ENCODE results near the gene S100A14. TPM values are rescaled to one million over a fixed set of nuclear protein-coding genes. Genes with fewer than 3 reads are reported as not detected.
A peak's percentile ranks its signal among the peaks of the same experiment; 100 is the strongest.

The S100A14 gene
- total RNA-seq, 3 donors from 2014 or later, result 122 to 361 (median 325) TPM

GRCh38 chr1:153627715-153628626, 11.8 kb upstream of the S100A14 start, which contains the start of gene S100A1:
Gene S100A1 (plus strand): TSS chr1:153628434. CDS start chr1:153630522, 2,088 bp downstream.
- Histone ChIP-seq H3K4me3 (peak within 1 kb of the TSS; percentile 17), H3K9me3 (no peaks in the 10 kb centered on the region), H3K36me3 (ENCODE audit: low read depth) (no peaks in the 10 kb centered on the region), H3K4me1 (ENCODE audit: low read depth) (peaks cover 17% of the 10 kb centered on the region)
- ATAC-seq (peak; percentile 4), DNase-seq (peak in 2 of 3 donors; percentile 56 to 71)
- no peak for TF ChIP-seq CTCF (IDR thresholded peaks at IDR 0.05)
- intact Hi-C loops (cut with DNase I, micrococcal nuclease), result no loop called here

- Histone ChIP-seq H3K4me1 (ENCODE audit: low read depth) (peaks cover 16% of the 10 kb centered on the region), H3K9me3 (no peaks in the 10 kb centered on the region), H3K4me3 (peak within 1 kb of the TSS; percentile 17), H3K36me3 (ENCODE audit: low read depth) (no peaks in the 10 kb centered on the region)
- intact Hi-C loops (cut with DNase I, micrococcal nuclease), result no loop called here
- DNase-seq (peak; percentile 75 to 88 (median 86)), ATAC-seq (peak; percentile 84)
- peak; percentile 69 for TF ChIP-seq CTCF (IDR thresholded peaks at IDR 0.05)
Observed at GRCh38 chr1:153626904-153627714, 11.0 kb upstream of the S100A14 start, which contains the start of gene S100A13. Gene S100A13 (minus strand): TSS chr1:153627505. CDS start chr1:153626472, 1,033 bp downstream.

GRCh38 chr1:153626477-153626903, 10.4 kb upstream of the S100A14 start:
- DNase-seq (no peak), ATAC-seq (no peak)
- no peaks in the 10 kb centered on the region for H3K9me3 ChIP-seq
- intact Hi-C loops (cut with DNase I, micrococcal nuclease), result no loop called here
- peak overlapping the region; percentile 17 for H3K4me3 ChIP-seq
- H3K4me1 ChIP-seq (ENCODE audit: low read depth), result peaks cover 16% of the 10 kb centered on the region
- H3K36me3 ChIP-seq (ENCODE audit: low read depth), result no peaks in the 10 kb centered on the region
- TF ChIP-seq CTCF (IDR thresholded peaks at IDR 0.05), result no peak

- TF ChIP-seq CTCF (IDR thresholded peaks at IDR 0.05), result no peak
- ATAC-seq, result no peak
- DNase-seq, result peak in 1 of 3 donors; percentile 19
- Histone ChIP-seq H3K4me1 (ENCODE audit: low read depth) (peaks cover 8% of the 10 kb centered on the region), H3K4me3 (no peak overlapping the region), H3K9me3 (no peaks in the 10 kb centered on the region), H3K36me3 (ENCODE audit: low read depth) (no peaks in the 10 kb centered on the region)
- intact Hi-C loops (cut with DNase I, micrococcal nuclease), result no loop called here
Observed at GRCh38 chr1:153624965-153625611, 9.0 kb upstream of the S100A14 start.

GRCh38 chr1:153623101-153623500, 7.0 kb upstream of the S100A14 start:
- intact Hi-C loops (cut with DNase I, micrococcal nuclease), result no loop called here
- DNase-seq, result no peak
- Histone ChIP-seq H3K9me3 (no peaks in the 10 kb centered on the region), H3K4me3 (no peak overlapping the region), H3K4me1 (ENCODE audit: low read depth) (peaks cover 8% of the 10 kb centered on the region), H3K36me3 (ENCODE audit: low read depth) (no peaks in the 10 kb centered on the region)
- no peak for ATAC-seq
- no peak for TF ChIP-seq CTCF (IDR thresholded peaks at IDR 0.05)
